Measurements from ENCODE around the gene FAM120B. TPM values are rescaled to one million over a fixed set of nuclear protein-coding genes. Genes with fewer than 3 reads are reported as not detected.

Gene FAM120B
- total RNA-seq, 6 experiments from 2014 or later = 9.5 to 15.7 (median 13.1) TPM

DNA sequence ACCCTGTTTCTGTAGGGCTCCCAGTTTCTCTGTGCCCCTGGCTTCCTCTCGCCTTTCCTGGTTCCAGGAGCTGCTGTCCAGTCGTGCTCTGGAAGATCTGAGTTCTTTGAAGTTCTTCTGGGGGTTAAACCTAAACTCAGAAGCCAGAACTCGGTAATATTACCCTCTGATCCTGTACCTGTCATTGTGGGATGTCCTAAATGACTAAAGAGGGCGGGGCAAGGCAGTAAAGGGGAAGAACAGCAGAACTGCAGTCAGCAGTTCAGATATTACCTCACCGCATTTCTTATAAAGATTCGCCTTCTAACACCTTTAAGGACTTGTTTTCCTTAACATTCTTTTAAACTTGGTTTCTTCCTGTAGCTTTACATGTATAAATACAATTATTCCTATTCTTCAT is 63.9 kb downstream of the FAM120B start:
- Histone ChIP-seq H3K27me3 (no peaks in the 10 kb centered on the region), H3K4me1 (no peaks in the 10 kb centered on the region), H3K36me3 (no peaks in the 10 kb centered on the region), H3K4me3 (no peak overlapping the region), H3K27ac (no peak overlapping the region), H3K9me3 (no peaks in the 10 kb centered on the region)
- TF ChIP-seq, protein P1, sequence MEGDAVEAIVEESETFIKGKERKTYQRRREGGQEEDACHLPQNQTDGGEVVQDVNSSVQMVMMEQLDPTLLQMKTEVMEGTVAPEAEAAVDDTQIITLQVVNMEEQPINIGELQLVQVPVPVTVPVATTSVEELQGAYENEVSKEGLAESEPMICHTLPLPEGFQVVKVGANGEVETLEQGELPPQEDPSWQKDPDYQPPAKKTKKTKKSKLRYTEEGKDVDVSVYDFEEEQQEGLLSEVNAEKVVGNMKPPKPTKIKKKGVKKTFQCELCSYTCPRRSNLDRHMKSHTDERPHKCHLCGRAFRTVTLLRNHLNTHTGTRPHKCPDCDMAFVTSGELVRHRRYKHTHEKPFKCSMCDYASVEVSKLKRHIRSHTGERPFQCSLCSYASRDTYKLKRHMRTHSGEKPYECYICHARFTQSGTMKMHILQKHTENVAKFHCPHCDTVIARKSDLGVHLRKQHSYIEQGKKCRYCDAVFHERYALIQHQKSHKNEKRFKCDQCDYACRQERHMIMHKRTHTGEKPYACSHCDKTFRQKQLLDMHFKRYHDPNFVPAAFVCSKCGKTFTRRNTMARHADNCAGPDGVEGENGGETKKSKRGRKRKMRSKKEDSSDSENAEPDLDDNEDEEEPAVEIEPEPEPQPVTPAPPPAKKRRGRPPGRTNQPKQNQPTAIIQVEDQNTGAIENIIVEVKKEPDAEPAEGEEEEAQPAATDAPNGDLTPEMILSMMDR (IDR thresholded peaks at IDR 0.05) = no peak
- TF ChIP-seq POLR2A (IDR thresholded peaks at IDR 0.05) = no peak
- WGBS (ENCODE audit: insufficient coverage, low coverage, low lambda C conversion rate, missing lambda C conversion rate) = 81% methylated on average over 5 of the region's 6 CpGs
- DNase-seq (no peak), ATAC-seq (no peak)
- intact Hi-C loops (cut with DNase I) = no loop called here

DNA sequence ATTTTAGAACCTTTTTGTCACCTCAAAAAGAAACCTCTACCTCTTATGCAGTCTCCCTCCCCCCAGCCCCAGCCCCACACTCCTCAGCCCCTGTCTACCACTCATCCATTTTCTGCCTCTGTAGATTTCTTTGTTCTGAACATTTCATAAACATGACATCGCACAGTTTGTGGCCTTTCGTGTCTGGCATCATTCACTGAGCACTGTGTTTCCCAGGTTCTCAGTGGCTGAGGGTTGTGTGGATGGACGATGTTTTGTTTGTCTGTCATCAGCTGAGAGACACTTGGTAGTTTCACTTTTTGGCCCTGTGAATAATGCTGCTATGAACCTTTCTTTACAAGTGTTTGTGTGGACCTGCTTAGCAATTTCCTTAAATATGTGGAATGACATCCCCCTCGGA is 64.5 kb downstream of the FAM120B start:
- 93% methylated on average over 4 of the region's 4 CpGs for WGBS (ENCODE audit: insufficient coverage, low coverage, low lambda C conversion rate, missing lambda C conversion rate)
- DNase-seq (no peak), ATAC-seq (no peak)
- no peaks in the 10 kb centered on the region for H3K4me1 ChIP-seq
- no peaks in the 10 kb centered on the region for H3K27me3 ChIP-seq
- no peak overlapping the region for H3K27ac ChIP-seq
- intact Hi-C loops (cut with DNase I) = no loop called here
- no peaks in the 10 kb centered on the region for H3K9me3 ChIP-seq
- H3K4me3 ChIP-seq = no peak overlapping the region
- no peak for TF ChIP-seq POLR2A (IDR thresholded peaks at IDR 0.05)
- TF ChIP-seq, protein P1 (IDR thresholded peaks at IDR 0.05) = no peak
- no peaks in the 10 kb centered on the region for H3K36me3 ChIP-seq

DNA sequence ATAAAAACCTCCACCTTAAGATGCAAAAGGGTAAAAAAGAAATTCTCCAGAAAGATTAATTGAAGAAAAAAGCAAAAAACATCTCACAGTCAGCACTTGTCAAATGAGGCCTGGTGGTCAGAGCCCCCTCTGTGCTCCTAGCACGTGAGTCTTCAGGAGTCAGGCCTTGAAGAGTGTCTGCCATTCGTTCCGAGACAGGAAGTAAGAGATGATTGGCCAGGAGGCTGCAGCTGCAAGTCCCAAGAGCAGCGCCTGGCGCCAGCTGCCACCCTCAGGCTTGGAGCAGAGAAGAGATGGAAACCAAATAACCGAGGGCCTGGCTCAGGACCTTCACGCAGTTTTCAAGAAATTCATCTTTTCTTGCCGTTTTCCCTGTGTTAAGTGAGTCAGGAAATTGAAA is 65.0 kb downstream of the FAM120B start:
- Histone ChIP-seq H3K9me3 (no peaks in the 10 kb centered on the region), H3K4me1 (no peaks in the 10 kb centered on the region), H3K4me3 (no peak overlapping the region), H3K36me3 (no peaks in the 10 kb centered on the region), H3K27me3 (no peaks in the 10 kb centered on the region), H3K27ac (no peak overlapping the region)
- TF ChIP-seq POLR2A (IDR thresholded peaks at IDR 0.05) = no peak
- intact Hi-C loops (cut with DNase I) = no loop called here
- ATAC-seq (no peak), DNase-seq (no peak)
- 93% methylated on average over 5 of the region's 8 CpGs for WGBS (ENCODE audit: insufficient coverage, low coverage, low lambda C conversion rate, missing lambda C conversion rate)

DNA sequence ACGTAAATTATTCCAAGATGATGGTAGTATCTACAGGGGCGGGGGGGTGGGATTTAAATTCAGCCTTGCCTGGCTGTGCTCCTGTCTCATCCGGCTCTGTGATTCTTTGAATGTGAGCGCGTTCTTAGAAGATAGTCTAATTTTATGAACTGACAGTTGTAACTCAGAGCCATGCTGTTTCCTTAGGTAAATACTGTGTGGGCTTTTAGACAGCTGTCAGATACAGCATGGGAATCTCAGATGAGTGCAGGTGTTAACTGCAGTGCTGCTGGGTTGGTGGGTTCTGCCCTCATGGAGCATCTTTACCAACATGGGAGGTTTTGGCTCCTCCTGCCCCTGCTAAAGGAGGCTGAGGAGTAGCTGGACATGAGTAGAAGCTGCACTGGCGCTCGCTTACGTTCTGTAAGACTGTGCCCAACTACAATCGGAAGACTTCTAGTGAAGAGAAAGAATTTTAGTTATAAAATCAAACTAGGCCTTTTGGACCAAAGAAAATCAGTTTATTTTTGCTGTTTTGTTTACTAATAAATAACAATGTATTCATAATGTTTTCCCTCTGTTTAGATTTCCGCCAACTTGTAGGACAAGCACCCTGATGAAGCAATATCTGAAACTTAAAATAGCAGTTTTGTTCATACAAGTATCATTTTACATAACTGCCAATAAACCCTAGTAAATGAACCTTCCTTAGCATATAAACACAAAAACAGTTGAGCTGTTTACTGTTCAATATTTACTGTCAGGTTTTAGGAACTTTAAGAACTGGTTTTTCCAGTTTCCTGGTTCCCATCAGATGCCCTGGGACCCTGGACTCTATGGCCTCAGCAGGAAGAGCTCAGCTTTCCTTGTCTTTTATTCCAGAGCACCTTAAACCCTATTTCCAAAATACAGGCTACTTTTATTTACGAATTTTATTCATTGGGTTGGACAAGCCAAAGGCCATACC is 66.1 kb downstream of the FAM120B start:
- DNase-seq = no peak
- Histone ChIP-seq H3K36me3 (no peaks in the 10 kb centered on the region), H3K4me3 (no peak overlapping the region), H3K27ac (no peak overlapping the region), H3K27me3 (no peaks in the 10 kb centered on the region), H3K9me3 (no peaks in the 10 kb centered on the region), H3K4me1 (no peaks in the 10 kb centered on the region)
- TF ChIP-seq POLR2A (IDR thresholded peaks at IDR 0.05) = no peak
- TF ChIP-seq, protein P1 (IDR thresholded peaks at IDR 0.05) = no peak
- WGBS (ENCODE audit: insufficient coverage, low coverage, low lambda C conversion rate, missing lambda C conversion rate) = 97% methylated on average over 10 of the region's 11 CpGs
- intact Hi-C loops (cut with DNase I) = no loop called here
- ATAC-seq = no peak
